ENCODE data around the gene UTP3. TPM values are rescaled to one million over a fixed set of nuclear protein-coding genes. Genes with fewer than 3 reads are reported as not detected.
"Not testable (repeated sequence)": the region's sequence is repeated elsewhere in the genome, so short reads cannot be mapped to it uniquely, and the experiment has no call there.

The UTP3 gene
- total RNA-seq, 2 donors from 2014 or later: 19.3 to 31.6 TPM

DNA sequence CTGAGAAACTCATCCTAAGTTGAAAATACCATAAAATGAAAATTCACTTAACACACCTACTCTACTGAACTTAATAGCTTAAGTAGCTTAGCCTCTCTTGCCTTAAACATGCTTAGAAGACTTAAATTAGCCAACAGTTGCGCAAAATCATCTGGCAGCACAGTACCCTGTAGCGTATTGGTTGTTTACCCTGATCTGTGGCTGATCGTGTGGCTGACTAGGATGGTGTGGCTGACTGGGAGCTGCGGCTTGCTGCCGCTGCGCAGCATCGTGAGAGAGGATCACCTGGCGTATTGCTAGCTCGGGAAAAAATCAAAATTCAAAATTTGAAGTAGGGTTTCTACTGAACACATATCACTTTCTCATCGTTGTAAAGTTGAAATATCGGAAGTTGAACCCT lies 39.8 kb downstream of the UTP3 start:
- ATAC-seq (no peak), DNase-seq (ENCODE audit: low spot score in 2 of 2) (no peak)
- Mint-ChIP-seq H3K27ac (peak overlapping the region in 1 of 2 donors; percentile 17), H3K9me3 (no peaks in the 10 kb centered on the region), H3K36me3 (no peaks in the 10 kb centered on the region)

GRCh38 chr4:70732878-70733277 lies 44.5 kb downstream of the UTP3 start:
- H3K27ac Mint-ChIP-seq, ATAC-seq, H3K36me3 Mint-ChIP-seq: not testable (repeated sequence)

DNA sequence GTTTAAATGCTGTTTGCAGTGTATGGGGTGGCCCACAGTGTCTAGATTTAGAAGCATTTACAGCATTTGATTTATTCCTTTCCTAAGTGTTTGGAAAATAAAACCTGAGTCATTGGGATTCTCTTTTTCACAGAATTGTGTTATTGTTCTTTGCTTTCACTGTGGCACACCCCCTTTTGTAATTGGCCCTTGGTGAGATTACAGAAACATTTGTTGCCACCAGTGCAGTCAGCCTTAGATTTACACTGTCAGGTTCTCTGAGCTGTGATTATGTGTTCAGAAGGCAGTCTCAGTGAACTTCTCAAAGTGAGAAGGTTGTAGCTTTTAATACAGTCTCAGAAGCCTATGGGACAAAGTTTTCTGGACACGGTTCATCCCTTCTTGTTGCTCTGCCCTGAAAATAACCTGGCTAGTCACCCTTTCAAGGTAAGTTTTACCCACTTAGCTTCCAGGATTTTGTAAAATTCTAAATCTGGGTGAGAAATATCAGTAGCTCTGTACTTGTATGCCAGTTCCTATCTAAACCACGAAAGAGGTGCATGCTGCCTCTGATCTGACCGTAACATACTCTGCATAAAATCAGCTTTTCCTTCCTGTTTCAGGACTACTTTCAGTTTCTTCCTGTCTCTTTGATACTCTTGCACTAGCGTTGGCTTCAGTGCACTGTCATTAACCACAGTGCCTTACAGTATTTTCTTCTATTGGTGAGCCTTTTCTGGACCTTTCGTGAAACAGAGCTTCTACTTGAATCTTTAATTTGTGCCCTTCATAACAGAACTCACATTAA lies 46.0 kb downstream of the UTP3 start:
- Mint-ChIP-seq H3K9me3 (no peaks in the 10 kb centered on the region), H3K36me3 (no peaks in the 10 kb centered on the region), H3K27ac (peak overlapping the region in 1 of 2 donors; percentile 70)
- DNase-seq (ENCODE audit: low spot score in 2 of 2) (no peak), ATAC-seq (peak; percentile 94 to 96)

More at GRCh38 chr4:70732878-70733277, 44.5 kb downstream of the UTP3 start:
- not testable (repeated sequence) for H3K9me3 Mint-ChIP-seq; DNase-seq (ENCODE audit: low spot score in 2 of 2)

GRCh38 chr4:70734971-70735370 lies 46.6 kb downstream of the UTP3 start:
- Mint-ChIP-seq H3K36me3 (no peaks in the 10 kb centered on the region), H3K27ac (peak overlapping the region in 1 of 2 donors; percentile 70), H3K9me3 (no peaks in the 10 kb centered on the region)
- peak; percentile 13 to 27 for ATAC-seq
- no peak for DNase-seq (ENCODE audit: low spot score in 2 of 2)

DNA sequence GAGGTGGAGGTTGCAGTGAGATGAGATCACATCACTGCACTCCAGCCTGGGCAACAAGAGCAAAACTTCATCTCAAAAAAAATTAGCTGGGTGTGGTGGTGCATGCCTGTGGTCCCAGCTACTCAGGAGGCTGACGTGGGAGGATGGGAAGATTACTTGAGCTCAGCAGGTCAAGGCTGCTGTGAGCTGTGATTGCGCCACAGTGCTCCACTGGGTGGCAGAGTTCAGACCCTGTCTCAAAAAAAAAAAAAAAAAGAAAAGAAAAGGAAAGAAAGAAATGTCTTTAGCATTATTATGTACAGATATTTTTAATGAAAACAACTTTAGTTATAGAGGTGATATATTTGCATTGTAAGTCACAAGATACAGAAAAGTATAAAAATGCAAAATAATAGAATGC lies 47.6 kb downstream of the UTP3 start:
- not testable (repeated sequence) for H3K27ac Mint-ChIP-seq; H3K9me3 Mint-ChIP-seq; DNase-seq (ENCODE audit: low spot score in 2 of 2); H3K36me3 Mint-ChIP-seq
- ATAC-seq: peak; percentile 24 to 35

DNA sequence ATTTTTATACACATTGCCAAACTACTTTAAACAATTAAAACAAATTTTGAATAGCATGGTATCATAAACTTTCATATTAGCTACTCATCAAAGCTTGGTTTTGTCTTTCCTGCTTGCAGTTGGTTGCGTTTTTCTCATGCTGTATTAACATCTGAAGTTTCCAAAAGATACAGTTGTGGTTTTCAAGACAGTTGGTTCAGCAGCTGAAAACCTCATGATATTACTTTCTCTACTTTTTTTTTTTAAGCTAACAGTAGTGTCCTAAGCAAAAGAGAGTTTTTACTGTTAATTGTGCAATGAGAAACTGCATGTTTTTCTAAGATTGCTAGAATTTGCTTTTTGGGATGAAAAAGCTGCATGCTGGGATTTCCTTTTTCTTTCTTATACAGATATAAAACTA lies 48.7 kb downstream of the UTP3 start:
- no peaks in the 10 kb centered on the region for H3K36me3 Mint-ChIP-seq
- peak in 1 of 2 donors; percentile 47 for ATAC-seq
- H3K27ac Mint-ChIP-seq: no peak overlapping the region
- no peaks in the 10 kb centered on the region for H3K9me3 Mint-ChIP-seq
- DNase-seq (ENCODE audit: low spot score in 2 of 2): no peak

DNA sequence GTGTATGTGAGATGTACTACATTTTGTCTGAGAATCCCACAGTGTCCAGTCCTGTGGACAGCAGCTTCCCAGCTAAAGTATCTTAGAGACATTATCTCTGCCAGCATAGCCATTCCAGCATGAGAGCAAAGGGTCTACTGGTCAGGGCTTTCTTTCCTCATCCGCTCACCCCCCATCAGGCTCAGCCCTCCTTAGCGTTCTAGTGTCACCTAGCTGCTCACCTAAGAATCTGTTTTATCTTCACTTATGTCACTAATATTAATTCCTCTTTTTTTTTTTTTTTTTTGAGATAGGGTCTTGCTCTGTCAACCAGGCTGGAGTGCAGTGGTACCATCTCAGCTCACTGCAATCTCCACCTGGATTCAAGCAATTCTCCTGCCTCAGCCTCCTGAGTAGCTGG lies 49.1 kb downstream of the UTP3 start:
- peak in 1 of 2 donors; percentile 3 for ATAC-seq
- Mint-ChIP-seq H3K9me3 (no peaks in the 10 kb centered on the region), H3K27ac (no peak overlapping the region), H3K36me3 (no peaks in the 10 kb centered on the region)
- no peak for DNase-seq (ENCODE audit: low spot score in 2 of 2)

DNA sequence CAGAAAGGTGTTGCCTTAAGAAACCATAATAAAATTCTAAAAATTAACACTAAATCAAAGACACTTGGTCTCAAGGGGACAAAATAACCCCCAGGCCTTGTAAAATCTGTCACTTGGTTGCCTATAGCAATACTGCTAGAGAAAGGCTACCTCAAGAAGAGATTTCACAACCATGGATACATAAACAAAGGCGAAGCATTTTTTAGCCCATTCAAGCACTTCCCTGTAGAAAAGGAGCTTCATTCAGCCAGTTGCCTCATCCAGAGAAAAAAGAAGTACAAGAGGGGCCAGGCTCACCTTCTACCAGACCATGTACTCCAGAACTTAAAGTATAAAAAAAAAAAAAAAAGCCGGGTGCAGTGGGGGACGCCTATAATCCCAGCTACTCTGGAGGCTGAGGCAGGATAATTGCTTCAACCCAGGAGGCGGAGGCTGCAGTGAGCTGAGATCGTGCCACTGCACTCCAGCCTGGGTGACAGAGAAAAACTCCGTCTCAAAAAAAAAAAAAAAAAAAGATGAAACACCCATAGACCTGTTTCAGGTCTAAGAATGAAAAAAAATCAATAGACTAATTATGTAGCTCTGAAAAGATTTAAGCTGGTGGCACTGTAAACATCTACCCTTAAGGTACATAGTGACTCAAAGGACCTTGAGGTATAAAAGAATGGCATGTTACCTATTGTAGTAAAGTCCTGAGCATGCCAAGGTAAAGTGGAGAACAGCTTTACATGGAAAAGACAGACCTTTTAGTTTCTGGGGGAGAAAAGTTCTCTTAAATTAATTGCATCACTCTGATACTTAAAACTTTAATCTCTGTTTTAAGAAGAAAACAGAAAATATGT lies 51.4 kb downstream of the UTP3 start:
- no peak for DNase-seq (ENCODE audit: low spot score in 2 of 2)
- no peaks in the 10 kb centered on the region for H3K9me3 Mint-ChIP-seq
- no peak for ATAC-seq
- no peak overlapping the region for H3K27ac Mint-ChIP-seq
- H3K36me3 Mint-ChIP-seq: no peaks in the 10 kb centered on the region

Other genes with a start within 250 kb of the UTP3 start
- not detected for gene MUC7, start 216.3 kb upstream of the UTP3 start, total RNA-seq
- not detected for gene AMTN, start 170.0 kb upstream of the UTP3 start, total RNA-seq
- gene AMBN, start 96.3 kb upstream of the UTP3 start, total RNA-seq: not detected
- gene ENAM, start 59.8 kb upstream of the UTP3 start, total RNA-seq: not detected
- under 1 TPM in 1 of 2 donors, not detected in 1; 0.68 TPM for gene JCHAIN, start 22.0 kb upstream of the UTP3 start, total RNA-seq
- 10 to 100 TPM; 16.0 to 23.5 TPM for gene RUFY3, start 33.4 kb downstream of the UTP3 start, total RNA-seq
- 10 to 100 TPM; 85.9 to 91.0 TPM for gene GRSF1, start 151.4 kb downstream of the UTP3 start, total RNA-seq
- gene MOB1B, start 213.8 kb downstream of the UTP3 start, total RNA-seq: 10 to 100 TPM; 15.7 to 29.2 TPM